Islet precursor cell (in vitro differentiated cells): Measurements from ENCODE around the gene PRR16.
"Not testable (repeated sequence)": the region's sequence is repeated elsewhere in the genome, so short reads cannot be mapped to it uniquely, and the experiment has no call there.

Source experiments
- DNase-seq: peaks from one replicate; pipeline ENCODE4 v3.0.0-alpha.2; 2018

The PRR16 gene

GRCh38 chr5:120463991-120464626 is at the start of gene PRR16:
Gene PRR16 (plus strand): TSS chr5:120464300.
- peak; percentile 78 for DNase-seq

- DNase-seq, result no peak
Measured at GRCh38 chr5:120415985-120416384, 48.1 kb upstream of the PRR16 start.

- DNase-seq, result no peak
Measured at GRCh38 chr5:120419127-120419526, 45.0 kb upstream of the PRR16 start.

- not testable (repeated sequence) for DNase-seq
Measured at GRCh38 chr5:120426633-120427275, 37.3 kb upstream of the PRR16 start.

- no peak for DNase-seq
Measured at GRCh38 chr5:120430572-120430971, 33.5 kb upstream of the PRR16 start.

GRCh38 chr5:120432861-120433260 is 31.2 kb upstream of the PRR16 start:
- DNase-seq, result no peak

GRCh38 chr5:120435129-120435528 is 29.0 kb upstream of the PRR16 start:
- DNase-seq, result no peak

GRCh38 chr5:120436996-120437395 is 27.1 kb upstream of the PRR16 start:
- DNase-seq, result no peak

GRCh38 chr5:120442694-120443093 is 21.4 kb upstream of the PRR16 start:
- no peak for DNase-seq

- DNase-seq, result no peak
Measured at GRCh38 chr5:120443607-120444006, 20.5 kb upstream of the PRR16 start.

- no peak for DNase-seq
Measured at GRCh38 chr5:120446068-120446492, 18.0 kb upstream of the PRR16 start.

GRCh38 chr5:120446901-120447300 is 17.2 kb upstream of the PRR16 start:
- no peak for DNase-seq

GRCh38 chr5:120447706-120448239 is 16.3 kb upstream of the PRR16 start:
- DNase-seq, result no peak

- DNase-seq, result no peak
Measured at GRCh38 chr5:120449501-120449900, 14.6 kb upstream of the PRR16 start.

GRCh38 chr5:120450910-120451309 is 13.2 kb upstream of the PRR16 start:
- DNase-seq, result no peak

GRCh38 chr5:120451445-120451844 is 12.7 kb upstream of the PRR16 start:
- no peak for DNase-seq

- no peak for DNase-seq
Measured at GRCh38 chr5:120452471-120452870, 11.6 kb upstream of the PRR16 start.

- DNase-seq, result no peak
Measured at GRCh38 chr5:120454094-120454798, 9.9 kb upstream of the PRR16 start.

GRCh38 chr5:120456006-120456405 is 8.1 kb upstream of the PRR16 start:
- DNase-seq, result no peak

- DNase-seq, result peak; percentile 82
Measured at GRCh38 chr5:120457839-120458507, 6.1 kb upstream of the PRR16 start.

- not testable (repeated sequence) for DNase-seq
Measured at GRCh38 chr5:120458508-120458847, 5.6 kb upstream of the PRR16 start.

- DNase-seq, result no peak
Measured at GRCh38 chr5:120461251-120461650, 2.8 kb upstream of the PRR16 start.

GRCh38 chr5:120463006-120463680 is 957 bp upstream of the PRR16 start:
- no peak for DNase-seq
